ENCODE data around the gene SLC5A5. TPM values are rescaled to one million over a fixed set of nuclear protein-coding genes. Genes with fewer than 3 reads are reported as not detected.

SLC5A5 gene
- total and polyA plus RNA-seq, 2 of the 8 experiments (the other 6 are each of a cell fraction or from before 2014, with no cell fraction given), result 1.5 to 1.8 TPM

DNA sequence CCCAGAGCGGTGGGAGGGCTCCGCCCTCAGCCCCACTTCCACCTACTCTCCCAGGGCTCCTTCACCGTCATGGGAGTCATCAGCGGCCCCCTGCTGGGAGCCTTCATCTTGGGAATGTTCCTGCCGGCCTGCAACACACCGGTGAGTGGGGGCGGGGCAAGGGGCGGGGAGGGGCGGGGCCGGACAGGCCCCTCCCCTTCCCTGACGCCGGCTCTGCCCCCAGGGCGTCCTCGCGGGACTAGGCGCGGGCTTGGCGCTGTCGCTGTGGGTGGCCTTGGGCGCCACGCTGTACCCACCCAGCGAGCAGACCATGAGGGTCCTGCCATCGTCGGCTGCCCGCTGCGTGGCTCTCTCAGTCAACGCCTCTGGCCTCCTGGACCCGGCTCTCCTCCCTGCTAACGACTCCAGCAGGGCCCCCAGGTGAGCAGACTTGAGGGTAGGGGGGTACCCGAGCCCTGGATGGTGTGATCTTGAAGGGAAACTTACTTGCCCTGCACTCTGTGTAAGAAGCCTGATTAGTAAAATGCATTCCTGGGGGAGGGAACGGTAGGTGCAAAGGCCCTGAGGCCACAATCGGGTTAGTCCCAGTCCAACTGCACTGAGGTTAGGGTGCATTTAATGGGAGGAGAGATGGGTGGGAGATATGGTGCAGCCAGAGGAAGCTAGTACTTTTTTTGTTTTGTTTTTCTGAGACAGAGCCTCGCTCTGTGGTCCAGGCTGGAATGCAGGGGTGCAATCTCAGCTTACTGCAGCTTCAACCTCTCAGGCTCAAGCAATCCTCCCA is 12.1 kb downstream of the SLC5A5 start:
- CTCF ChIA-PET (ENCODE audit: partially characterized antibody), result interaction anchor here (0.6 to 1.3 kb wide), 5 partner anchors 39 to 316 kb away, joined by 3 to 4 read pairs (median 3); partner anchors contain the start of gene CCDC124
- H2BK20ac ChIP-seq (ENCODE audit: low read length), result no peak overlapping the region
- POLR2A ChIA-PET (ENCODE audit: partially characterized antibody), result interaction anchor here (0.6 to 1.0 kb wide), 4 partner anchors 18 to 395 kb away, joined by 3 read pairs; partner anchors contain the start of gene RPL18A
- no peaks in the 10 kb centered on the region for H3K36me3 ChIP-seq (ENCODE audit: control insufficient read depth in 2 of 4, insufficient read depth in 4 of 4, low read length in 3 of 4)
- no peak overlapping the region for H4K91ac ChIP-seq (replicated peaks; ENCODE audit: insufficient read length, low read length)
- TF ChIP-seq KDM1A (IDR thresholded peaks at IDR 0.05; ENCODE audit: borderline replicate concordance, low read length) (peak; percentile 88), CHD2 (IDR thresholded peaks at IDR 0.05; ENCODE audit: low read length) (no peak), E2F6 (IDR thresholded peaks at IDR 0.05) (no peak)
- H3K9me3 ChIP-seq (ENCODE audit: insufficient read depth in 2 of 2, low read depth in 1 of 2, low read length in 1 of 2), result no peaks in the 10 kb centered on the region
- no peak for DNase-seq (ENCODE audit: low read depth in 1 of 2, low spot score in 2 of 2)
- 95% methylated on average over 11 of the region's 33 CpGs; no CpG with 5 or more reads in 1 of the 2 experiments for WGBS, 2 experiments (ENCODE audit: extremely low coverage in 1 of 2, insufficient coverage in 1 of 2, insufficient read length in 1 of 2, insufficient replicate concordance in 2 of 2, low coverage in 1 of 2, low lambda C conversion rate in 2 of 2, missing lambda C conversion rate in 1 of 2)
- no peak overlapping the region for H3K14ac ChIP-seq (ENCODE audit: insufficient read length)
- no peak overlapping the region for H2BK12ac ChIP-seq (ENCODE audit: low read depth, low read length)
- no peaks in the 10 kb centered on the region for H4K20me1 ChIP-seq (replicated peaks in 1 of 2; ENCODE audit: control insufficient read depth in 1 of 2, insufficient read depth in 2 of 2, low read length in 2 of 2)
- no peak overlapping the region for H2AK5ac ChIP-seq (ENCODE audit: low read depth, low read length)
- no peaks in the 10 kb centered on the region; a peak in 1 of 7 replicates for H3K27me3 ChIP-seq (replicated peaks in 1 of 4; ENCODE audit: control insufficient read depth in 3 of 4, extremely low read depth in 1 of 4, insufficient read depth in 3 of 4, low read length in 3 of 4)
- H3K79me1 ChIP-seq (ENCODE audit: low read depth, low read length), result no peaks in the 10 kb centered on the region
- H3K9ac ChIP-seq (replicated peaks in 1 of 4; ENCODE audit: extremely low read depth in 1 of 4, low read depth in 3 of 4, low read length in 3 of 4), result no peak overlapping the region
- no peak for FAIRE-seq
- no peak overlapping the region for H3K23ac ChIP-seq (ENCODE audit: insufficient read length)
- no peaks in the 10 kb centered on the region for H3K23me2 ChIP-seq (ENCODE audit: low read depth, low read length)
- no peaks in the 10 kb centered on the region for H3K79me2 ChIP-seq (ENCODE audit: control insufficient read depth in 1 of 2, insufficient read depth in 2 of 2, low read length in 2 of 2)
- H2BK15ac ChIP-seq (ENCODE audit: low read length), result no peak overlapping the region
- H3K4me2 ChIP-seq (ENCODE audit: insufficient read depth in 1 of 2, low read depth in 2 of 2, low read length in 2 of 2), result no peak overlapping the region
- H4K8ac ChIP-seq (ENCODE audit: extremely low read depth, insufficient read depth, low read length), result no peak overlapping the region
- no peak overlapping the region for H3K4me3 ChIP-seq (ENCODE audit: extremely low read depth in 1 of 4, insufficient read depth in 2 of 4, low read depth in 3 of 4, low read length in 4 of 4)
- no peak overlapping the region for H4K5ac ChIP-seq (ENCODE audit: insufficient read length, low read depth, low read length)
- H3K27ac ChIP-seq (ENCODE audit: low read depth, low read length), result no peak overlapping the region
- no peak overlapping the region for H2AFZ ChIP-seq (ENCODE audit: low read length)
- no peak overlapping the region for H3K18ac ChIP-seq (ENCODE audit: extremely low read depth, low read length)
- H3K4me1 ChIP-seq (replicated peaks in 1 of 4; ENCODE audit: control insufficient read depth in 3 of 4, insufficient read depth in 4 of 4, low read length in 3 of 4), result no peaks in the 10 kb centered on the region
- H2BK120ac ChIP-seq (replicated peaks; ENCODE audit: low read depth, low read length), result no peak overlapping the region
- no peak overlapping the region for H3K56ac ChIP-seq (replicated peaks; ENCODE audit: insufficient read length, low read depth, low read length)
- H3K4ac ChIP-seq (replicated peaks; ENCODE audit: insufficient read length, low read depth, low read length), result no peak overlapping the region
- no peak overlapping the region for H2BK5ac ChIP-seq (ENCODE audit: low read depth, low read length)
